ENCODE results near the gene ABCD3.

- TF ChIP-seq, protein P1, sequence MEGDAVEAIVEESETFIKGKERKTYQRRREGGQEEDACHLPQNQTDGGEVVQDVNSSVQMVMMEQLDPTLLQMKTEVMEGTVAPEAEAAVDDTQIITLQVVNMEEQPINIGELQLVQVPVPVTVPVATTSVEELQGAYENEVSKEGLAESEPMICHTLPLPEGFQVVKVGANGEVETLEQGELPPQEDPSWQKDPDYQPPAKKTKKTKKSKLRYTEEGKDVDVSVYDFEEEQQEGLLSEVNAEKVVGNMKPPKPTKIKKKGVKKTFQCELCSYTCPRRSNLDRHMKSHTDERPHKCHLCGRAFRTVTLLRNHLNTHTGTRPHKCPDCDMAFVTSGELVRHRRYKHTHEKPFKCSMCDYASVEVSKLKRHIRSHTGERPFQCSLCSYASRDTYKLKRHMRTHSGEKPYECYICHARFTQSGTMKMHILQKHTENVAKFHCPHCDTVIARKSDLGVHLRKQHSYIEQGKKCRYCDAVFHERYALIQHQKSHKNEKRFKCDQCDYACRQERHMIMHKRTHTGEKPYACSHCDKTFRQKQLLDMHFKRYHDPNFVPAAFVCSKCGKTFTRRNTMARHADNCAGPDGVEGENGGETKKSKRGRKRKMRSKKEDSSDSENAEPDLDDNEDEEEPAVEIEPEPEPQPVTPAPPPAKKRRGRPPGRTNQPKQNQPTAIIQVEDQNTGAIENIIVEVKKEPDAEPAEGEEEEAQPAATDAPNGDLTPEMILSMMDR (IDR thresholded peaks at IDR 0.05; ENCODE audit: insufficient read depth, low read depth, low read length) = no peak
- TF ChIP-seq EZH2 (IDR thresholded peaks at IDR 0.05; ENCODE audit: insufficient read depth, low read length) = no peak
Observed at GRCh38 chr1:94440088-94440487, 21.9 kb downstream of the ABCD3 start.

Measured in astrocyte (in vitro differentiated cells and primary cell).